Stimulated activated CD8-positive, alpha-beta memory T cell treated with anti-CD3 and anti-CD28 coated beads, Interleukin-4, amount 100 ng/mL, for 24 hours (primary cell): ENCODE data around the gene ANKRD22.

Experiments
- DNase-seq: peaks from one replicate; pipeline ENCODE4 v3.0.0-alpha.2; 2020; ENCODE audit warnings: low read depth

Gene ANKRD22

DNA sequence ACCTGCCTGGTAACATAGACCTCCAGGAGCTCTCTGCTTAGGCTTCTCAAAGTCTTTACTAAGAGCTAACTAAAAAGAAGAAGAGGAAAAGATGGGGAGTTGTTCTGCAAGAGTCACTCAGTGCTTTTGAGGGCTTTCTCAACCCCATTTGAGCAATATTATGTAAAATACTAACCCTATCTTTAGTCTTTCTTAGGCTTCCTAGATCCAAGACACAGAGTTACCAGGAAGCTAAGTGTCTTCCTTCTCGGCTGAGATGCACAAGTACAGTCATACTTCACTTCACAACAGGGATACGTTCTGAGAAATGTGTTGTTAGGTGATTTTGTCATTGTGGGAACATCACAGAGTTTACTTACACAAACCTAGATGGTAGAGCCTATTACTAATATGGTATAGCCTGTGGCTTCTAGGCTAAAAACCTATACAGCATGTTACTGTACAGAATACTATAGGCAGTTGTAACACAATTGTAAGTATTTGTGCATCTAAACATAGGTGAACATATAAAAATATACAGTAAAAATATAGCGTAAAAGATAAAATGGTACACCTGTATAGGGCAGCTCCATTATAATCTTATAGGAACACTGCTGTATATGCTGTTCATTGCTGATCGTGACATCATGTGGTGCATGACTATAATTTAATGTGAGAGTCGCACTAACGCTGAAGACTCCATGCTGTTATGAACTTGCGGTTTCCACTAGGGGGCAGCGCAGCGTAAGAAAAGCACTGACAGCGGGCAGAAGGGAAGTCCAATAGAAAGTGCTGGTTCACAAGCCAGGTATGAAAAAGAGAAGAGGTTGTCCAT is 16.3 kb downstream of the ANKRD22 start:
- peak; percentile 77 for DNase-seq

DNA sequence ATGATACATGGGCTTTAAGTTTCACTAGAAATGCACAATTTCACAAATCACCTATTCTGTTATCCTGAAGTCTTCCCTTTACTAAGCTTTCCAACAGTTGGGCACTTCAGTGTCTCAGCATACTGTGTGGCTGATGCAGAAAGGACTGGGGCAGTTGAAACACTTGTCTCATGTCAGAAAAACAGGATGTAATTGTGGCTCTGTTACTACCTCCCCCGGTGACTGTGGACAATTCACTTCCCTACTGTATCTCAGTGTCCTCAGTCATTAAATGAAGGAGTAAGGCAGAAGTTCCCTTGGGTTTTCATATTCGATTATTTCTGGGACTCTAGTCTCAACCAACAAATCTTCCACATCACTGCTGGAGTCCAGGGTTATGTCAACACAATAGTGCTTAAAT is 17.9 kb downstream of the ANKRD22 start:
- DNase-seq = no peak

DNA sequence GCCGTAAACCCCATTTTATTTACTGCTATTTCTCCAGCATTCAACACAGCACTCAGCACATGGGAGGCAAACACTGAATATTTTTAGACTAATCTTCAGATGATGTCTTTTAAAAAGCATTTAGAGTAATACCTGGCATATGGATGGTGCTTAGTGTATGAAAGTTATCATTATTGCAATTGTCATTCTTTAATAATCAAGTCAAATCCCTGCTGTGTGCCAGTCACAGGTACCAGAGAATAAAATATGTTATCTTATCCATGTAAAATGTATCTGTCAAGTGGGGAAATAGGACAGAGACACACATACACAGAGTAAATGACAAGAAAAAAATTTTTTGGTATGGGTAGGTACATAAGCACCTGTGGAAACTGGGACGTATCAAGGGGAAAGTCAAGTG is 18.5 kb downstream of the ANKRD22 start:
- no peak for DNase-seq

DNA sequence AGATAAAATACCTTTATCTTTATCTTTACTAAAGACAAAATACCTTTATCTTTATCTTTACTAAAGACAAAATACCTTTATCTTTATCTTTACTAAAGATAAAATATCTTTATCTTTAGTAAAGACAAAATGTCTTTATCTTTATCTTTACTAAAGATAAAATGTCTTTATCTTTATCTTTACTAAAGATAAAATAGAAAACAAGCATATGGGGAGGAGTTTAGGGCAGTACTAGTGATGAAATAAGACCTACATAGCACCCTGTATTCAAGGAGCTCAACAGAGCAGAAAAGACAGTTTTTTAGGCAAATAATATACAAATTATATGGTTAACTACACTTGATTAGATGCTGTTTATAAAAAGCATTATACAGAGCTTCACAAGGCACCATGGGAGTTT is 19.3 kb downstream of the ANKRD22 start:
- no peak for DNase-seq

DNA sequence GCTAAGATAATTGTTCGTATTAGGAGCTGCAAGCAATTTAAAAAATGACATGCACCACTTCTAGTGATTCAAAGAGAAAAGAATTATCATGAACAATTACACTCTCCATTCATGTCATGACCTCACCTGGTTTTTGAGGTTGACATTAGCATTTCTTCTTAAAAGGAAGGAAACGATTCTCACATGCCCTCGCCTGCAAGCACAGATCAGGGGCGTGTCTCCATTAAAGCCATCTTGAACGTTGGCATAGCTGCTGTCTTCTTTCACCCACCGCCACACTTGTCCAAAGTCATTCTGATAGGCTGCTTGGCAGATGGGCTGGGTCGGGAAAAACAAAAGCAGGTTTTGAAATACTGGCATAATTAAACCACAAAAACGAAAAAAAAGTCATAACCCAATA is 19.9 kb downstream of the ANKRD22 start:
- DNase-seq = no peak

DNA sequence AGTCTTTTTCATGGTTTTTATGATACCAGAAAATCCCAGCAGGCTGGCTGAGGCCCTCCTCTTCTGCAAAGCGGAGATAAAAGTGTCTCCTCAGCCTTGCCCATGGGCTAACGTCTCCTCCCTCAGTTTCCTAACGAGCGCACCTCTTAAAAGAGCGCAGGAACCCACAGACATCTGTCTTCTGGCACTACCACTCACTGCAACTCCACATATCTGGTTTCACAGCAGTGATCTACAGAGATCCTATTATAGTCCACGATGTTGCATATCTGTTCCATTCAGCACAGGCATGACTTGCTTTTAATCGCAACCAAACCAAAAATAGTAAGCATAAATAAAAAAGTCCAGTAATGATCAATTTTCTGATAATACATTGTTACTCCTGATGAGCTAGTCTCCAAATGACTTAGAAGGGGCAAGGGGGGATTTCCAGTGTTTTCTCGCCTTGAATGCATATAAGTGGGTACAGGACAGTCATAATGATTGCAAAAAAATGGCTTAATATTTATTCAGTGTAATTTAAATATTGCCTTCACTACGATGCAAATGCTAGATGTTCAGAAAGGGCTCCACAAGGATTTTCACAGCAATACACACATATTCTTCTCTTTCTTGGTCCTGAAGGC is 20.9 kb downstream of the ANKRD22 start:
- DNase-seq = no peak

DNA sequence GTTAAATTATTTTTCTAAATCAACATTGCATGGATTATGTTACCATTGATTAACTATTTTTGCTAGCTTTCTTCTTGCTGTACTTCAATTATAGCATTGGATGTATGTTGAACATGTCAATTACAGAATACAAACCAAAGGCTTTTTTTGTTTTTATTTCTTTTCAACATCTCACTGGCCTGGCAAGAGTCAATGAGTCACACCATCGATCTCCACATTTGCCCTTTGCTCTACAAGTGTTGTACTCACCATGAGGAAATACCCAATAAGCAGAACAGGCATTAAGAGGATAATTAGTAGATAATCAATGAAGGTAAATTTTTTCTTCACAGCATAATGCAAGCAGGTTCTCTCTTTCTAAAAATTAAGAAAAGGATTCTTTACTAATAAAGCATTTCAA is 23.3 kb downstream of the ANKRD22 start:
- DNase-seq = no peak

DNA sequence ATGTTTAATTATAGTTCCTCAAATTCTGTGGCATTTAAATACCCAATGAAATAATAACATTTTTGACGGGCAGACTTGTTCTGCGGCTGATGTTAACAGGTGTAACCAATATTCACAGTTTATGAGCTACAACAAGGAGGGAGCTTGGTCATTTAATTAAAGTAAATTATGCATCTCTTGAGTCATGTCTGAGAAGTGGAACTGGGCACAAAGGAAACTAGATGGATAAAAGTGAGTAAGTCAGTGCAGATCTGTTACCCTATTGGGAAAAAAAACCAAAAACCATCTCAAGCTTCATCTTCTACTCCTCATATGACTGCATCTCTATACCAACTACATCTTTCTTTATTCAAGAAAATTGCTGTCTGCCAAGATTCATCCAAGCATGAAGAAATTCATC is 24.0 kb downstream of the ANKRD22 start:
- DNase-seq = no peak

DNA sequence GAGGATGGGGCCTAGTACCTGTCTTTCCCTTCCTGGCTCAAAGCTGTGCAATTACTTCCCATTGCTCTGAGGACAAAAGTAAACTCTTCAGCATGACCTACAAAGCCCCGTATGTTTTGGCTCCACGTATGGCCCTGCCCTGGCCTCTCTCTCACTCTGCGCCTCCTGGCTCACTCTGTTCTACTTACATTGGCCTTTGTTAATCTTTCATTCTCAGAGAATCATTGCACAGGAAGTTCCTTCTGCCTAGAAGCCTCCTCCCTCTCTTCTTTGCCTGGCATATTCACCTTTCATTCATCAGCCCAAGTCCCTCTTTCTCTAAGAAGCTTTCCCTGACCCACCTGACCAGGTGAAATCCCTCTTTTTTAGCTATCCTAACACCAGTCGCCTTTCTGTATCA is 25.3 kb downstream of the ANKRD22 start:
- no peak for DNase-seq

DNA sequence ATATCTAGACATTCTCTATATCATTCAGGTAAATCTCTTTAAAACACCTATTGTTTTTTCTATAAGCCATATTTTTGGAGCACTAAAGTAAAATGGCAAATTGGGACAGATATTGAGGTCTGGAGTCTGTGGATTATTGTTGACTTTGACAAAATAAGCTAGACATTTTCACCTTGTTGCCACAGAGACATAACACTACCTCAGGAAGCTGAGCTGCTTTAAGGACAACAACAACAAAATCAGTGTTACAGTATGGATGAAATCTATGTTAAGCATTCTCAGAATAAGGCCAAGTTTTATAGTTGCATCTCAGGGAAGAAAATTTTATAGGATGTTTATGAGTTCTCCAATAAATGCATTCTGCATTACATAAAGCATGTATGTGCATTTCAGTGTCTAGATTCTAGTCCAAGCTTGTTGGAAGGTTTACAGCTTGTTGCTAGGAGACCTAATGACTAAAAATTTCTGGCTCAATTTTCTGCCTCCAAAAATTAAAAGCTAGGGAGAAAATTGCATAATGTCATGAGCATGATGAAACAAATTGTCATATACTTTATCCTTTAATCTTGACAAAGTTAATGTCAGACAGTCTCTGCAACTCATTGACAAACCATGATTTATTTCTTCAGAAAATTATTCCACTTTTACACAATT is 30.8 kb downstream of the ANKRD22 start:
- no peak for DNase-seq

DNA sequence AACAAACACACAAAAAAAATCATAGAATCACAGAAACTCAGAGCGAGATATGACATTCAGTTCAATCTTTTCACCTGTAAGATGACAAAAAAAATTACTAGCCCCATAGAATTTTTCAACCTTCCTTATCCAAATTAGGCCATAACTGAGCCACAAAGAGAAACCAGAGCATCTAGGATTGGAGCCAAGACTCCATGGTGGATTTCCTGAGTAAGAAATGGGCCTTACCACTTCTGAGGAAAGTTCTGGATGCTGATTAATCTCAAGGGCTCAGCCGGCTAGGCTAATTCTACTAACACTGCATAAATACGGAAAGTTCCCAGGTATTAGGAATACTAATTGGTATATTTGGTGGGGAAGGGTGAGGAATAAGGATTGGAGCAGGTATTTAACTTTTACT is 32.4 kb downstream of the ANKRD22 start:
- no peak for DNase-seq

DNA sequence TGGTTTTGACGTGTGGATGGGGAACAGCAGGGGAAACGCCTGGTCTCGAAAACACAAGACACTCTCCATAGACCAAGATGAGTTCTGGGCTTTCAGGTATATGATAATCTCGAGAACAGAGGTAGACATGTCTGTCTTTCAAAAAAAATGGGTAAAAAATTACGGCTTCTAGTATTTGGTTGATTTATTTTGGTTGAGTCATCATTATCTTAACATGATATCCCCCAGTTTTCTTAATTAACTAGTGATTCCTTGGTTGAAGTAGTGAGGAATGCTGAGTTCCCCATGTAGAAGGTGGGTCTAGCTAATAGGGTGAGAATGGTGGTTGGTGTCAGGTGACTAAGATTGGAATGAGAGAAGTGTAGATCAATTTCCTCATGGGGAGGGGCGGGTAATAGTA is 38.4 kb downstream of the ANKRD22 start:
- no peak for DNase-seq

DNA sequence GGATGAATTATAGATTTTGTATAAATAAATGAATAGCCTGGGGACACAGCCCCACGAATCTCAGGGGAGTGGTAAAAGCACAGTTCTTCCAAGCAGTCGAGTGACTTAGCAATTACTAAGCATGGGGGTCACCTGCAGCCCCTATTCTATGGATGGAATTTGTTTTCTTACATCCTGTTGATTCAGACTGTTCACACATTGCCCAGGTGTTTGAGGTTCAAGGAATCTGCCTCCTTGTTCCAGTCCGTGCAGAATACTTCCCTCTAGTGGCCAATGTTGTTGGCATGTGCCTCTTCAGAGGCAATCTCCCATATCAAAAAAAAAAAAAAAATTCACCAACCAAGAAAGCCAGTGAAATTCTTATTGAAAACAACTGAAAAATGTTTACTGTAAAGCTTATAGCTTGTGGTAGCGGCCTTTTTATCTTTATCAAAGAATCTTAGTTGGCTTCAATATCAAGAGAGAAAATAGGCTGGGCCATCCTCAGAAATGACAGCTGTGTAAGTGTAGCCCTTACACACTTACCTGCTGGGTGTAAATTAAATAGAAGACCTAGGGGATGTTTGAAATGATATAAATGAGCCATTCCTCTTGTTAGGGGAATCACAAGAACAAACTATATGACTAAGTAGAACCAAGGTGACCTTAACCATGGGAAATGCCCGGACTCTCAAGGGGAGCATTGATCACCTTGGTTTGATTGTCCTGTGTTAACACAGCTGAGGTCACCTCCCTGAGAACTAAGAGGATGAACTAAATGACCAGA is 41.3 kb downstream of the ANKRD22 start:
- no peak for DNase-seq

DNA sequence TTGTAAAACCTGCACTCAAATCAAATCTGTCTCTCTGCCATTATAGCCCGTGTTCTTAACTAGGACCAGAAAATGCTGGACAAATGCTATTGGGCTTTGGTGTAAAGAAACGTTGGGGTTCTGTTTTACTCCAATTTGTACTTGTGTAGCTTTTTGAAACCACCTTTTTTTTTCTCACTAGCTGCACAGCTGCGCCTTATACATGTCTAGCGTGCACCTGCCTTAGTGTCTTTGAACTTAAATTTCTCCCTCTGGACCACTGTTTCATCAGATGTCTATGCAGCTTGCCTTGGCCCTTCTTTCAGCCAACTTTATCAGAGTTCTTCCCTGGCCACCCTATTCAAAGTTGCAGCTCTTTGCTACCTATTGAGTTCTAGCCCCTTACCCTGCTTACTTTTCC is 42.0 kb downstream of the ANKRD22 start:
- DNase-seq = no peak

DNA sequence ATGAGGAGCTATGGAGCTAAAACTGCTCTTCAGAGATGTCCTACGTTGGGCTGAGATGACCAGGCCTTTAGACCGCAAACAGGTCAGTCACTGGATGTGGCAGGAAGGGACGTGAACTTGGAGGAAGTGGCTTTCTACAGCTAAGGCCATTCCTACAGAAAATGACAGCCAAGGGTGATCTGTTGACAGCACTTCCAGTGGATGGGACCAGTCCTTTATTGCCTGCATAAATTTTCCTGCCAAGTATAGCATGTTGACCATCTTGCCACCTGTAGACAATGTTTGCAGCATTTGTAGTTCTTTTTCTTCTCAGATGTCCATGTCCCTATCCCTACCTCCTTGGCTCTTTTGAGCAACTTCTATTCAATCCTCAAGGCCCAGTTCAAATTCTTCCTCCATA is 45.7 kb downstream of the ANKRD22 start:
- DNase-seq = no peak

DNA sequence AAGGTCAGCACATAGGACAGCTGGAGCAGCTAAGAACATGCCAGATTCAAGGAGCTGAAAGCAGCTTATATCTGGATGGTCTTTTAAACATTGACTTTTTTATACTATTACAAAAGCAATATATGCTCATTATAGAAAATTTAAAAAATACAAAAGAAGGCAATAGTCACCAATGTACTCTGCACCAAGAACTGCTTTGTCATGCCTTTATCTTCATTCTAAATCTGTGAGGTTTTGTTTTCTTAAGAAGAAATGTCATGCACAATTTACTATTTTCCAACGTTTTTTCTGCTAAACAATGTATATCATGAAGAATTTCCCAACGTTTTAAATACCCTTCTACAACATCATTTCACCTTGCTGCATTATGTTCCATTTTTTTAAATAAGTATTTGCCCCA is 46.3 kb downstream of the ANKRD22 start:
- no peak for DNase-seq

DNA sequence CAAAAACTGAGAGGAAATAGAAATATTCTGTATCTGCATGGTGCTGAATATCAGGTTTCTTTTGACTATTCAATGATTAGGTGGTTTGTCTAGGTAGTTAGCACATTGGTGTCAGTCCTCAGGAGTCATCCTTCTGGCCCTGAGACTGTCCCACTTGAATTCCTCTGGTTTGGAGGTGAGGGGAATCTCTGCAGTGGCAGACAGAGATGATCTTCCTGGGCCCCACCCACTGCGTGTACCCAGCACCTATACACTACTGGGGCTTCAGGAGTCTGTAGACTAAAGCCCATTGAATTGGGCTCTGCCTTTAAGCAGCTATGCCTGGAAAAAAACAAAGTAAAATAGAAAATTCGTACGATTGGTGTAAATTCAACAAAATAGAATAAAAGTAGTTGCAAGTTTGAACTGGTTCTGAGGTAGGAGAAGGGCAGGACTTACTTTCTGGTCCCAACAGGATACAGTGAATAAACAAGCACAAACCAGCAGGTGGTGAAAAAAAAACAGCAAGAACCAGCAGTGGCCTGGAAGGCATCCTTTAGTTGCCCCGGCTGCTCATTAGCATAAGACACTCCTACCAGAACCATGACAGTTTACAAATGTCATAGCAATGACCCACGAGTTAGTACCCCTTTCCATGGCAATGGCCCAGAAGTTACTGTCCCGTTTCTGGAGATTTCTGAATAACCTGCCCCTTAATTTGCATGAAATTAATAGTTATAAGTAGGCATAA is 47.4 kb downstream of the ANKRD22 start:
- no peak for DNase-seq

DNA sequence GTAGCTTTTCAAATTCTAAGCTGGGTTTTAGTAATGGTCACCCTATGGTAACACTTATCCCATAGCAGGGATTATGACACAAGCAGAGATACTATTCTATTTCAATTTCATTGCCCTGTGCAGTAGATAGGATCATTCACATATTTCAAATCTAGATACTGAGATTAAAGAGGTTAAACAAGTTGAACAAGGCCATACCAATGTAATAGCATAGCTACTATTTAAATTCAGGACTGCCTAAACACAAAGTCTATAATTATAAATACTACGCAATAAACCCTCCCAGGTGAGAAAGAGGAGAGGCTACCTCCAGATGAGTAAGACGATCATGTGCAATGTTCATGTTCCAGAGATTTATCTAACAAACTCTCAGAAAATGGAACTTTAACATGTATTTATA is 48.0 kb downstream of the ANKRD22 start:
- no peak for DNase-seq

DNA sequence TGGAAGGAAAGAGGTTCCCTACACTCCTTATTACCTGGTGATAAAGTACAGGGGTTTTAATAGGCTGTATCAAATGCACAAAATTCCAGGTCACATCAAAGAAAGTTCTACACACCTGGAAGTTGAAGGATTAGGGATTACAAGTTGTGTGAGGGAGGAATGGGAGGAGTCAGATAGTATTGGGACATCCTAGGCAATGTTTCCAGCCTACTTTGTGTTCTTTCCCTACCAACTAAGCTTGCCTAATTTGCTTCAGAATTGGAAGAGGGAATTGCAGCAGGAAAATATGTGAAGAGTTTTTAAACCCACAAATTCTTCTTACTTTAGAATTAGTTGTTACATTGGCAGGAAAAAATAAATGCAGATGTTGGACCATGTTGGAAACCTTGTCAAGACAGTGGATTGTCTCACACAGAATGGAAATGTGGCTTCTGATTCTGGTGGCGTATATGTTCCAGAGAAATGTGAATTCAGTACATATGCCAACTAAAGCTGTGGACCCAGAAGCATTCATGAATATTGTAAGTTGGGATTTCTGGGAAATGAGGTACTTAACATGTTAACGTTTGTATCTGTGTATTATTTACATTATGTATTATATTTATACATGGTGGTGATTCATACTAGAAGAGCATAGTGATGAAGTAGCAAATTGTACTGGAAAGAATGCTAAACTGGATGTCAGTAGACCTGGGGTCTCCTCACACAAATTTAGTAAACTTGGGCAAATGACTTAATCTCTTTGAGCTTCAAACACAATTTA is 48.9 kb downstream of the ANKRD22 start, which contains the start of gene LIPM:
Gene LIPM, plus strand, starts transcription at position 208 of the 763 bp plus-strand sequence. Its CDS starts 167 bp downstream, at position 375.
- no peak for DNase-seq

DNA sequence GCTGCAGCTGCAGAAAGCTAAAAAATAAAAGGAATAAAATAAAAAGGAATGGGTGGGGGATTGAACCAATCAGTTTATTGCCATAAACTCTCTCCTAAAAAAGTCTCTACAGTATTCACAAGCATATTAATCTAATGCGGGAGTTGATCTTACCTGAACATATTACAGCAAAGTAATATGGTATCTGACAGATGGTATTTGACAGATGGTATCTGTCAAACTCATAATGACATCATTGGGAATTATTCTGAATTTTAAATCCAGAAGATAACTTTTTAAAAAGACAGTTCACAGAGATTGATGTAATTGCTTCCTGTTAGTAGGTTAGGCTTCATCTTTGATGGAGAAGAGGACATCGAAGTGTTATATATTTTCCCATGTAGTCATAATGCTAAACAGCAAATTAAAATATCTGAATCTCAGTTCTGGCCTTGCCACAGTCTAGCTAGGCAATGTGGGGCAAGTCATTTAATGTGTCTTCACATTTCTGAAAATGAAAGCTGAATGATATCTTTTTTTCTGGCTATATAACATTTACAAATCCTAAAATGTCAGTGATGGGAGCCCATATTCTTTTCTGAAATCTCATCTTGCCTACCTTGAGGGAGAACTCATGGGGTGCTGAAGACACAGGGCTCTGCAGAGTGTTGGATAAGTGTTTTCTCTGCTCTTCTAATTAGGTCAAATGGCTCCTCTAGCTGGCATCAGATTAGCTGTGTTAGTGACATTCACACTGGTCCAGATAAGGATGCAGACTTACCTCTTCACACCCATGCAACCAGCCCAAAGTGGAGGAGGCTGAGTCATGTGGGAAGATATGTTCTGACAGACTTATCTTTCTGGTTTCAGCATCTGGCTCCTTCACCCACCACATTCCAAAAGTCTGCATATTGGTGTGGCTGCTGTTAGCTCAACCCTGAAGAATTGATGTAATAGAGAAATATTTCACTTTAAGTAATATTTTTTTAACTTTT is 51.2 kb downstream of the ANKRD22 start:
- DNase-seq = no peak
